GM23338 (cell line): ENCODE results near the gene TRIM24. TPM values are rescaled to one million over a fixed set of nuclear protein-coding genes. Genes with fewer than 3 reads are reported as not detected.

Experiments used
- ATAC-seq: fragments of 200-7000 bp; cut with Tn5 transposase; 3 replicates; pipeline ENCODE4 v1.9.1; 2020
- DNase-seq: peaks from one replicate; pipeline ENCODE4 v3.0.0-alpha.2; 2015; ENCODE audit warnings: low spot score
- H2AFZ ChIP-seq: fragments of 200-600 bp; sonication (generic); 2 replicates; pipeline ENCODE4 v1.8.0; 2016; ENCODE audit warnings: antibody characterized with exemption, mild to moderate bottlenecking, moderate library complexity
- H3F3A ChIP-seq: fragments of 200-600 bp; sonication (generic); replicated peaks from 2 replicates; pipeline ENCODE4 v1.8.0; 2017; ENCODE audit warnings: antibody characterized with exemption, mixed run types, low read depth
- H3K27ac ChIP-seq: fragments of 200-600 bp; sonication (generic); 2 replicates; pipeline ENCODE4 v1.6.1; 2016; ENCODE audit warnings: low read depth
- H3K27me3 ChIP-seq: fragments of 200-600 bp; sonication (generic); 2 replicates; pipeline ENCODE4 v1.8.0; 2016; ENCODE audit warnings: mild to moderate bottlenecking, mixed run types, moderate library complexity; ENCODE audit not compliant: insufficient read depth
- H3K36me3 ChIP-seq: fragments of 200-600 bp; sonication (generic); 2 replicates; pipeline ENCODE4 v1.8.0; 2016; ENCODE audit warnings: mild to moderate bottlenecking; ENCODE audit not compliant: insufficient read depth
- H3K4me1 ChIP-seq: fragments of 200-600 bp; sonication (generic); 2 replicates; pipeline ENCODE4 v1.8.0; 2016; ENCODE audit warnings: mild to moderate bottlenecking, moderate library complexity; ENCODE audit not compliant: insufficient read depth
- H3K4me2 ChIP-seq: fragments of 200-600 bp; sonication (generic); 2 replicates; pipeline ENCODE4 v1.7.1; 2017; ENCODE audit warnings: mixed run types
- H3K4me3 ChIP-seq: fragments of 200-600 bp; sonication (generic); 2 replicates; pipeline ENCODE4 v1.6.1; 2016; ENCODE audit warnings: mixed run types
- H3K79me2 ChIP-seq: fragments of 200-600 bp; sonication (generic); replicated peaks from 2 replicates; pipeline ENCODE4 v1.8.0; 2017; ENCODE audit warnings: mild to moderate bottlenecking; ENCODE audit not compliant: insufficient read depth
- H3K9me2 ChIP-seq: fragments of 200-600 bp; sonication (generic); 2 replicates; pipeline ENCODE4 v1.8.0; 2017; ENCODE audit not compliant: insufficient read depth
- H4K20me1 ChIP-seq: fragments of 200-600 bp; sonication (generic); replicated peaks from 2 replicates; pipeline ENCODE4 v1.8.0; 2017; ENCODE audit warnings: mild to moderate bottlenecking; ENCODE audit not compliant: insufficient read depth
- H3K27ac Mint-ChIP-seq: 2 replicates; pipeline ENCODE4 v1.8.0; 2020; ENCODE audit warnings: inconsistent platforms, mild to moderate bottlenecking, moderate library complexity, mixed read lengths
- H3K27me3 Mint-ChIP-seq: 3 replicates; pipeline ENCODE4 v1.8.0; 2022; ENCODE audit warnings: low read depth, mild to moderate bottlenecking, moderate library complexity, mixed read lengths, inconsistent platforms; ENCODE audit not compliant: insufficient read depth, poor library complexity
- H3K36me3 Mint-ChIP-seq: 3 replicates; pipeline ENCODE4 v1.8.0; 2021; ENCODE audit warnings: low read depth, mild to moderate bottlenecking, inconsistent platforms, moderate library complexity, mixed read lengths
- H3K4me1 Mint-ChIP-seq: 3 replicates; pipeline ENCODE4 v1.8.0; 2020; ENCODE audit warnings: mild to moderate bottlenecking, inconsistent platforms, mixed read lengths
- H3K4me3 Mint-ChIP-seq: 3 replicates; pipeline ENCODE4 v1.8.0; 2021; ENCODE audit warnings: moderate library complexity, mild to moderate bottlenecking, inconsistent platforms, mixed read lengths
- H3K9me3 Mint-ChIP-seq: 3 replicates; pipeline ENCODE4 v1.8.0; 2020; ENCODE audit warnings: moderate library complexity, mild to moderate bottlenecking, inconsistent platforms, mixed read lengths
- CTCF ChIP-seq, 2 experiments: fragments of 200-600 bp in 1 of 2; sonication (generic) in 1 of 2; conservative IDR thresholded peaks; 2 replicates each; pipeline versions ENCODE4 v1.5.1 to v1.6.1; 2016 to 2017; ENCODE audit warnings: antibody characterized with exemption in 2 of 2, low read depth in 2 of 2, mild to moderate bottlenecking in 2 of 2, moderate library complexity in 1 of 2
- ETS1 ChIP-seq: IDR thresholded peaks from 2 replicates; pipeline ENCODE4 v1.6.1; 2016; ENCODE audit warnings: antibody characterized with exemption
- EZH2 ChIP-seq: fragments of 200-600 bp; sonication (generic); IDR thresholded peaks from one replicate; pipeline ENCODE4 v1.8.0; 2017; ENCODE audit warnings: antibody characterized with exemption, mild to moderate bottlenecking, low read depth; ENCODE audit not compliant: unreplicated experiment
- EZH2phosphoT487 ChIP-seq: fragments of 200-600 bp; sonication (generic); IDR thresholded peaks from one replicate; pipeline ENCODE4 v1.8.1; 2018; ENCODE audit warnings: antibody characterized with exemption; ENCODE audit not compliant: unreplicated experiment
- JUNB ChIP-seq: IDR thresholded peaks from one replicate; pipeline ENCODE4 v1.6.1; 2016; ENCODE audit warnings: antibody characterized with exemption; ENCODE audit not compliant: unreplicated experiment
- NANOG ChIP-seq: IDR thresholded peaks from 2 replicates; pipeline ENCODE4 v1.6.1; 2016; ENCODE audit warnings: antibody characterized with exemption, borderline replicate concordance
- POLR2AphosphoS5 ChIP-seq: IDR thresholded peaks from 2 replicates; pipeline ENCODE4 v1.6.1; 2016; ENCODE audit warnings: antibody characterized with exemption, low read depth
- ZNF114 ChIP-seq: fragments of 250-450 bp; sonication (Bioruptor Pico); IDR thresholded peaks from 2 replicates; pipeline ENCODE4 v1.5.0; 2020; ENCODE audit warnings: mild to moderate bottlenecking, moderate library complexity
- polyA plus RNA-seq: library from polyadenylated mRNA; unstranded; fragments of >200 nt; fragmentation: Nextera tagmentation; extraction: Ambion mirVana; gene quantifications from 2 replicates; pipeline ENCODE4 v1.2.1, GENCODE V29; 2016
- total RNA-seq: library from RNA; depleted of rRNA; stranded (reverse); fragments of >200 nt; shearing (Covaris generic); gene quantifications from 2 replicates; pipeline ENCODE4 v1.2.3, GENCODE V29; 2014
- TF ChIP-seq, protein P1 (sequence below): IDR thresholded peaks from one replicate; pipeline ENCODE4 v1.6.1; 2018; ENCODE audit warnings: antibody characterized with exemption; ENCODE audit not compliant: unreplicated experiment
- TF ChIP-seq, protein P2 (sequence below): fragments of 250-450 bp; sonication (Bioruptor Pico); IDR thresholded peaks from 2 replicates; pipeline ENCODE4 v1.5.0; 2020; ENCODE audit warnings: mild to moderate bottlenecking, moderate library complexity

The TRIM24 gene
- total and polyA plus RNA-seq, 2 experiments from 2014 or later = 67.0 to 120 TPM

DNA sequence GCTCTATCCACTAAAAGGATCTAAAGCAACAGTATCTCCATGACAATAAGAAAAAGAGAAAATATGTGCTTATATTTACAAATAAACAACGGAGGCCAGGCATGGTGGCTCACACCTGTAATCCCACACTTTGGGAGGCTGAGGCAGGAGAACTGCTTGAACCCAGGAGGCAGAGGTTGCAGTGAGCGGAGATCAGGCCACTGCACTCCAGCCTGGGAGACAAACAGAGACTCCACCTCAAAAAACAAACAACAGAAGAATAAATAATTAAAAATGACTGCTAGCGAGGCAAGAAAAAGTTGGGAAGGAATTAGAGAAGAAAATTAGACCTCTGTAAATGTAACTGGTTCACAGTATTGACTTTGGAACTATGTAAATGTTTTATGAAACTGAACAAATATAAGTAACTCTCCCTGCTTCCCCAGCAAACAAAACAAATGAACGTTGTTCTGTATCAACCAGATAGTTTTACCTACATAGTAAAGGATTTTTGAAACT lies 17.1 kb downstream of the TRIM24 start (continued):
- no peak for TF ChIP-seq ETS1
- TF ChIP-seq EZH2 = no peak
- no peak for TF ChIP-seq ZNF114 (CRISPR knock-in tag)
- TF ChIP-seq POLR2AphosphoS5 = no peak
- TF ChIP-seq JUNB = no peak
- TF ChIP-seq NANOG = no peak

GRCh38 chr7:138477581-138477980 lies 17.5 kb downstream of the TRIM24 start:
- peaks cover 3% of the 10 kb centered on the region for H3K27me3 Mint-ChIP-seq
- peaks cover 10% of the 10 kb centered on the region; the same call in 2 of the 3 replicates for H3K36me3 Mint-ChIP-seq
- H3K4me3 ChIP-seq = no peak overlapping the region
- H2AFZ ChIP-seq = no peak overlapping the region
- no peaks in the 10 kb centered on the region; the same call in 2 of the 3 replicates for H3K9me3 Mint-ChIP-seq
- H3F3A ChIP-seq = no peaks in the 10 kb centered on the region
- H3K27me3 ChIP-seq = no peaks in the 10 kb centered on the region
- no peak for DNase-seq
- H3K4me3 Mint-ChIP-seq = no peak overlapping the region
- H3K27ac Mint-ChIP-seq = no peak overlapping the region
- peak overlapping the region; percentile 77; the same call in 1 of the 2 replicates for H3K27ac ChIP-seq
- H4K20me1 ChIP-seq = peaks cover 84% of the 10 kb centered on the region
- peak overlapping the region; percentile 41; the same call in 1 of the 2 replicates for H3K4me2 ChIP-seq
- no peaks in the 10 kb centered on the region for H3K9me2 ChIP-seq
- peaks cover 100% of the 10 kb centered on the region for H3K79me2 ChIP-seq
- no peak for ATAC-seq
- no peak for TF ChIP-seq NANOG
- no peak for TF ChIP-seq EZH2
- no peak for TF ChIP-seq CTCF (conservative IDR thresholded peaks at IDR 0.05; ENCODE audit: low read depth in 2 of 2)
- no peak for TF ChIP-seq POLR2AphosphoS5
- TF ChIP-seq ETS1 = no peak
- no peak for TF ChIP-seq EZH2phosphoT487
- TF ChIP-seq, protein P1, sequence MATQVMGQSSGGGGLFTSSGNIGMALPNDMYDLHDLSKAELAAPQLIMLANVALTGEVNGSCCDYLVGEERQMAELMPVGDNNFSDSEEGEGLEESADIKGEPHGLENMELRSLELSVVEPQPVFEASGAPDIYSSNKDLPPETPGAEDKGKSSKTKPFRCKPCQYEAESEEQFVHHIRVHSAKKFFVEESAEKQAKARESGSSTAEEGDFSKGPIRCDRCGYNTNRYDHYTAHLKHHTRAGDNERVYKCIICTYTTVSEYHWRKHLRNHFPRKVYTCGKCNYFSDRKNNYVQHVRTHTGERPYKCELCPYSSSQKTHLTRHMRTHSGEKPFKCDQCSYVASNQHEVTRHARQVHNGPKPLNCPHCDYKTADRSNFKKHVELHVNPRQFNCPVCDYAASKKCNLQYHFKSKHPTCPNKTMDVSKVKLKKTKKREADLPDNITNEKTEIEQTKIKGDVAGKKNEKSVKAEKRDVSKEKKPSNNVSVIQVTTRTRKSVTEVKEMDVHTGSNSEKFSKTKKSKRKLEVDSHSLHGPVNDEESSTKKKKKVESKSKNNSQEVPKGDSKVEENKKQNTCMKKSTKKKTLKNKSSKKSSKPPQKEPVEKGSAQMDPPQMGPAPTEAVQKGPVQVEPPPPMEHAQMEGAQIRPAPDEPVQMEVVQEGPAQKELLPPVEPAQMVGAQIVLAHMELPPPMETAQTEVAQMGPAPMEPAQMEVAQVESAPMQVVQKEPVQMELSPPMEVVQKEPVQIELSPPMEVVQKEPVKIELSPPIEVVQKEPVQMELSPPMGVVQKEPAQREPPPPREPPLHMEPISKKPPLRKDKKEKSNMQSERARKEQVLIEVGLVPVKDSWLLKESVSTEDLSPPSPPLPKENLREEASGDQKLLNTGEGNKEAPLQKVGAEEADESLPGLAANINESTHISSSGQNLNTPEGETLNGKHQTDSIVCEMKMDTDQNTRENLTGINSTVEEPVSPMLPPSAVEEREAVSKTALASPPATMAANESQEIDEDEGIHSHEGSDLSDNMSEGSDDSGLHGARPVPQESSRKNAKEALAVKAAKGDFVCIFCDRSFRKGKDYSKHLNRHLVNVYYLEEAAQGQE = no peak
- TF ChIP-seq, protein P2, sequence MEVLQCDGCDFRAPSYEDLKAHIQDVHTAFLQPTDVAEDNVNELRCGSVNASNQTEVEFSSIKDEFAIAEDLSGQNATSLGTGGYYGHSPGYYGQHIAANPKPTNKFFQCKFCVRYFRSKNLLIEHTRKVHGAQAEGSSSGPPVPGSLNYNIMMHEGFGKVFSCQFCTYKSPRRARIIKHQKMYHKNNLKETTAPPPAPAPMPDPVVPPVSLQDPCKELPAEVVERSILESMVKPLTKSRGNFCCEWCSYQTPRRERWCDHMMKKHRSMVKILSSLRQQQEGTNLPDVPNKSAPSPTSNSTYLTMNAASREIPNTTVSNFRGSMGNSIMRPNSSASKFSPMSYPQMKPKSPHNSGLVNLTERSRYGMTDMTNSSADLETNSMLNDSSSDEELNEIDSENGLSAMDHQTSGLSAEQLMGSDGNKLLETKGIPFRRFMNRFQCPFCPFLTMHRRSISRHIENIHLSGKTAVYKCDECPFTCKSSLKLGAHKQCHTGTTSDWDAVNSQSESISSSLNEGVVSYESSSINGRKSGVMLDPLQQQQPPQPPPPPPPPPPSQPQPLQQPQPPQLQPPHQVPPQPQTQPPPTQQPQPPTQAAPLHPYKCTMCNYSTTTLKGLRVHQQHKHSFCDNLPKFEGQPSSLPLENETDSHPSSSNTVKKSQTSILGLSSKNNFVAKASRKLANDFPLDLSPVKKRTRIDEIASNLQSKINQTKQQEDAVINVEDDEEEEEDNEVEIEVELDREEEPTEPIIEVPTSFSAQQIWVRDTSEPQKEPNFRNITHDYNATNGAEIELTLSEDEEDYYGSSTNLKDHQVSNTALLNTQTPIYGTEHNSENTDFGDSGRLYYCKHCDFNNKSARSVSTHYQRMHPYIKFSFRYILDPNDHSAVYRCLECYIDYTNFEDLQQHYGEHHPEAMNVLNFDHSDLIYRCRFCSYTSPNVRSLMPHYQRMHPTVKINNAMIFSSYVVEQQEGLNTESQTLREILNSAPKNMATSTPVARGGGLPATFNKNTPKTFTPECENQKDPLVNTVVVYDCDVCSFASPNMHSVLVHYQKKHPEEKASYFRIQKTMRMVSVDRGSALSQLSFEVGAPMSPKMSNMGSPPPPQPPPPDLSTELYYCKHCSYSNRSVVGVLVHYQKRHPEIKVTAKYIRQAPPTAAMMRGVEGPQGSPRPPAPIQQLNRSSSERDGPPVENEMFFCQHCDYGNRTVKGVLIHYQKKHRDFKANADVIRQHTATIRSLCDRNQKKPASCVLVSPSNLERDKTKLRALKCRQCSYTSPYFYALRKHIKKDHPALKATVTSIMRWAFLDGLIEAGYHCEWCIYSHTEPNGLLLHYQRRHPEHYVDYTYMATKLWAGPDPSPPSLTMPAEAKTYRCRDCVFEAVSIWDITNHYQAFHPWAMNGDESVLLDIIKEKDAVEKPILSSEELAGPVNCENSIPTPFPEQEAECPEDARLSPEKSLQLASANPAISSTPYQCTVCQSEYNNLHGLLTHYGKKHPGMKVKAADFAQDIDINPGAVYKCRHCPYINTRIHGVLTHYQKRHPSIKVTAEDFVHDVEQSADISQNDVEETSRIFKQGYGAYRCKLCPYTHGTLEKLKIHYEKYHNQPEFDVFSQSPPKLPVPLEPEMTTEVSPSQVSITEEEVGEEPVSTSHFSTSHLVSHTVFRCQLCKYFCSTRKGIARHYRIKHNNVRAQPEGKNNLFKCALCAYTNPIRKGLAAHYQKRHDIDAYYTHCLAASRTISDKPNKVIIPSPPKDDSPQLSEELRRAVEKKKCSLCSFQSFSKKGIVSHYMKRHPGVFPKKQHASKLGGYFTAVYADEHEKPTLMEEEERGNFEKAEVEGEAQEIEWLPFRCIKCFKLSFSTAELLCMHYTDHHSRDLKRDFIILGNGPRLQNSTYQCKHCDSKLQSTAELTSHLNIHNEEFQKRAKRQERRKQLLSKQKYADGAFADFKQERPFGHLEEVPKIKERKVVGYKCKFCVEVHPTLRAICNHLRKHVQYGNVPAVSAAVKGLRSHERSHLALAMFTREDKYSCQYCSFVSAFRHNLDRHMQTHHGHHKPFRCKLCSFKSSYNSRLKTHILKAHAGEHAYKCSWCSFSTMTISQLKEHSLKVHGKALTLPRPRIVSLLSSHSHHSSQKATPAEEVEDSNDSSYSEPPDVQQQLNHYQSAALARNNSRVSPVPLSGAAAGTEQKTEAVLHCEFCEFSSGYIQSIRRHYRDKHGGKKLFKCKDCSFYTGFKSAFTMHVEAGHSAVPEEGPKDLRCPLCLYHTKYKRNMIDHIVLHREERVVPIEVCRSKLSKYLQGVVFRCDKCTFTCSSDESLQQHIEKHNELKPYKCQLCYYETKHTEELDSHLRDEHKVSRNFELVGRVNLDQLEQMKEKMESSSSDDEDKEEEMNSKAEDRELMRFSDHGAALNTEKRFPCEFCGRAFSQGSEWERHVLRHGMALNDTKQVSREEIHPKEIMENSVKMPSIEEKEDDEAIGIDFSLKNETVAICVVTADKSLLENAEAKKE (CRISPR knock-in tag) = no peak
- H3K4me1 Mint-ChIP-seq = peaks cover 58% of the 10 kb centered on the region
- H3K4me1 ChIP-seq = peaks cover 59% of the 10 kb centered on the region
- H3K36me3 ChIP-seq = no peaks in the 10 kb centered on the region
